ENCODE measurements around the gene UHRF1.

The UHRF1 gene

DNA sequence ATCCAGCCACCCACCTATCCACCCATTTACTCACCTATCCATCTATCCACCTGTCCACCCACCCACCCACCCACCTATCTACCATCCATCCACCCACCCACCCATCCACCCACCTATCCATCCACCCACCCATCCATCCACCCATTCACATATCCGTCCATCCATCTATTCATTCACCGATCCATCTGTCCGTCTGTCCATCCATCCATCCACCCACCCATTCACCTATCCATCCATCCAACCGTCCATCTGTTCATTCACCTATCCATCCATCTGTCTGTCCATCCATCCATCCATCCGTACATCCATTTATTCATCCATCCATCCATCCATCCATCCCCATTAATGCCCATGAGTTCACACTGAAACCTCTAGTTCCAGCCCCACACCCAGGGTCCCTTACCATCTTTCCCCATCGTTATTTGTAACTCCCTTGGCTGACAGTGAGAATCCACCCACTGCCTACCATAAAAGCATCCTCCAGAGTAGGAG lies 90.9 kb downstream of the UHRF1 start:
- H3K9me3 ChIP-seq (ENCODE audit: control insufficient read depth in 1 of 2, low read length in 2 of 2) = no peaks in the 10 kb centered on the region
- H3K27ac ChIP-seq (ENCODE audit: low read length) = no peak overlapping the region
- H3K36me3 ChIP-seq (ENCODE audit: control insufficient read depth in 1 of 2, insufficient read depth in 2 of 2, low read length in 2 of 2) = no peaks in the 10 kb centered on the region
- H3K4me3 ChIP-seq (ENCODE audit: low read depth in 1 of 2, low read length in 2 of 2) = no peak overlapping the region
- H3K27me3 ChIP-seq (ENCODE audit: low read depth, low read length) = no peaks in the 10 kb centered on the region
- no peaks in the 10 kb centered on the region for H3K4me1 ChIP-seq (ENCODE audit: control insufficient read depth in 1 of 2, insufficient read depth in 2 of 2, low read length in 2 of 2)

- Histone ChIP-seq H3K36me3 (ENCODE audit: control insufficient read depth in 1 of 2, insufficient read depth in 2 of 2, low read length in 2 of 2) (no peaks in the 10 kb centered on the region), H3K9me3 (ENCODE audit: control insufficient read depth in 1 of 2, low read length in 2 of 2) (no peaks in the 10 kb centered on the region), H3K4me1 (ENCODE audit: control insufficient read depth in 1 of 2, insufficient read depth in 2 of 2, low read length in 2 of 2) (no peaks in the 10 kb centered on the region), H3K27me3 (ENCODE audit: low read depth, low read length) (no peaks in the 10 kb centered on the region), H3K4me3 (ENCODE audit: low read depth in 1 of 2, low read length in 2 of 2) (no peak overlapping the region), H3K27ac (ENCODE audit: low read length) (no peak overlapping the region)
Observed at GRCh38 chr19:5001615-5002014, 92.3 kb downstream of the UHRF1 start.

DNA sequence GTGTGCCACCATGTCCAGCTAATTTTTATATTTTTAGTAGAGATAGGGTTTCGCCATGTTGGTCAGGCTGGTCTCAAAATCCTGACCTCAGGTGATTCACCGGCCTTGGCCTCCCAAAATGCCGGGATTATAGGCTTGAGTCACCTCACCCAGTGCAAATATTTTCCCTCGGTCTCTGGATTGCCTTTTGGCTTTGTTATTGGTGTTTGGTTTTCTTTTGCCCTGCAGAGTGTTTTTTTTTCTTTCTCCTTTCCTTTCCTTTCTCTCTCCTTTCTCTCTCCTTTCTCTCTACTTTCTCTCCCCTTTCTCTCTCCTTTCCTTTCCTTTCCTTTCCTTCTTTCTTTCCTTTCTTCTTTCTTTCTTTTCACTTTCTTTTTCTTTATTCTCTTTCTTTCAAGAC lies 92.8 kb downstream of the UHRF1 start:
- no peaks in the 10 kb centered on the region for H3K9me3 ChIP-seq (ENCODE audit: control insufficient read depth in 1 of 2, low read length in 2 of 2)
- no peak overlapping the region for H3K27ac ChIP-seq (ENCODE audit: low read length)
- H3K27me3 ChIP-seq (ENCODE audit: low read depth, low read length) = no peaks in the 10 kb centered on the region
- H3K4me1 ChIP-seq (ENCODE audit: control insufficient read depth in 1 of 2, insufficient read depth in 2 of 2, low read length in 2 of 2) = no peaks in the 10 kb centered on the region
- no peak overlapping the region for H3K4me3 ChIP-seq (ENCODE audit: low read depth in 1 of 2, low read length in 2 of 2)
- H3K36me3 ChIP-seq (ENCODE audit: control insufficient read depth in 1 of 2, insufficient read depth in 2 of 2, low read length in 2 of 2) = no peaks in the 10 kb centered on the region

- Histone ChIP-seq H3K4me3 (ENCODE audit: low read depth in 1 of 2, low read length in 2 of 2) (no peak overlapping the region), H3K36me3 (ENCODE audit: control insufficient read depth in 1 of 2, insufficient read depth in 2 of 2, low read length in 2 of 2) (no peaks in the 10 kb centered on the region), H3K27me3 (ENCODE audit: low read depth, low read length) (no peaks in the 10 kb centered on the region), H3K9me3 (ENCODE audit: control insufficient read depth in 1 of 2, low read length in 2 of 2) (peaks cover 0 to 6% of the 10 kb centered on the region in 2 donors), H3K27ac (ENCODE audit: low read length) (no peak overlapping the region), H3K4me1 (ENCODE audit: control insufficient read depth in 1 of 2, insufficient read depth in 2 of 2, low read length in 2 of 2) (no peaks in the 10 kb centered on the region)
Observed at GRCh38 chr19:5003781-5004180, 94.5 kb downstream of the UHRF1 start.

DNA sequence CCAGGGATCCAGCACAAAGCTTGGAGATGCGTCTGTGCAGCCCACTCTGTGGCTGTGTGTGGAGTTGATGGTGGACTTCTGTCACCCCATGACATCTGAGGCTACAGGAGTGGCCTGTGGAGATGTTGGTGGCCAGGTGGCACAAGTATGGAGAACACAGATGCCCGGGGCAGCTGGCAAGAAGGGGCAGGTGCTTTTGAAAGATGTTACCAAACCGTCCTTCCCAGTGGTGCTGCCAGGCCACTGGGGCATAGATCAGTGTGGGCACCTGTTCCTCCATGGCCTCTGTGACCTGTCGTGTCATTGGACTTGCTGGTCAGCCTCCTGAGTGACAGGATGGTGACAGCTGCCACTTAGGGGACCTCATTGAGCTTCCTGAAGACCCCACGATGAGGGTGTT lies 95.8 kb downstream of the UHRF1 start:
- H3K9me3 ChIP-seq (ENCODE audit: control insufficient read depth in 1 of 2, low read length in 2 of 2) = peaks cover 0 to 6% of the 10 kb centered on the region in 2 donors
- H3K4me1 ChIP-seq (ENCODE audit: control insufficient read depth in 1 of 2, insufficient read depth in 2 of 2, low read length in 2 of 2) = no peaks in the 10 kb centered on the region
- no peak overlapping the region for H3K4me3 ChIP-seq (ENCODE audit: low read depth in 1 of 2, low read length in 2 of 2)
- H3K27ac ChIP-seq (ENCODE audit: low read length) = no peak overlapping the region
- H3K36me3 ChIP-seq (ENCODE audit: control insufficient read depth in 1 of 2, insufficient read depth in 2 of 2, low read length in 2 of 2) = no peaks in the 10 kb centered on the region
- no peaks in the 10 kb centered on the region for H3K27me3 ChIP-seq (ENCODE audit: low read depth, low read length)

DNA sequence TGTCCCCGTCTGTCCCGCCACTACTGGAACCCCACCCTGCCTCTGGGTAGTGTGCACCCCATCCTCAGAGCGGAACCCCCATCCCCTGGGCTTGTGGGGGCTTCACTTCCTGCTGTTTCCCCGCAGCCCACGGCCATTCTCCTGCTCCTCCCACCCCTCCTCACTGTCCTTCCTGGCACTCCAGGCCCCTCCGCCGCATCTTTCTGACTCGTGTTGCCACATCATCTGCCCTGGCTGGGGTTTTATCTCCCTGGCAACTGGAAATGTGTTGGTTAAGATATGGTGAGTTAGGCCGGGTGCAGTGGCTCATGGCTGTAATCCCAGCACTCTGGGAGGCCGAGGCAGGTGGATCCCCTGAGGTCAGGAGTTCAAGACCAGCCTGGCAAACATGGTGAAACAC lies 96.9 kb downstream of the UHRF1 start:
- Histone ChIP-seq H3K9me3 (ENCODE audit: control insufficient read depth in 1 of 2, low read length in 2 of 2) (peaks cover 0 to 6% of the 10 kb centered on the region in 2 donors), H3K4me3 (ENCODE audit: low read depth in 1 of 2, low read length in 2 of 2) (no peak overlapping the region), H3K4me1 (ENCODE audit: control insufficient read depth in 1 of 2, insufficient read depth in 2 of 2, low read length in 2 of 2) (peaks cover 0 to under 1% of the 10 kb centered on the region in 2 donors), H3K36me3 (ENCODE audit: control insufficient read depth in 1 of 2, insufficient read depth in 2 of 2, low read length in 2 of 2) (no peaks in the 10 kb centered on the region), H3K27me3 (ENCODE audit: low read depth, low read length) (no peaks in the 10 kb centered on the region), H3K27ac (ENCODE audit: low read length) (no peak overlapping the region)

- Histone ChIP-seq H3K4me3 (ENCODE audit: low read depth in 1 of 2, low read length in 2 of 2) (no peak overlapping the region), H3K4me1 (ENCODE audit: control insufficient read depth in 1 of 2, insufficient read depth in 2 of 2, low read length in 2 of 2) (peaks cover 0 to 6% of the 10 kb centered on the region in 2 donors), H3K9me3 (ENCODE audit: control insufficient read depth in 1 of 2, low read length in 2 of 2) (peaks cover 0 to 6% of the 10 kb centered on the region in 2 donors), H3K27me3 (ENCODE audit: low read depth, low read length) (no peaks in the 10 kb centered on the region), H3K27ac (ENCODE audit: low read length) (no peak overlapping the region), H3K36me3 (ENCODE audit: control insufficient read depth in 1 of 2, insufficient read depth in 2 of 2, low read length in 2 of 2) (no peaks in the 10 kb centered on the region)
Observed at GRCh38 chr19:5006821-5007220, 97.5 kb downstream of the UHRF1 start.

Data from muscle layer of duodenum (tissue), 2 donors.